Measurements from ENCODE around the gene SYNDIG1L. TPM values are rescaled to one million over a fixed set of nuclear protein-coding genes. Genes with fewer than 3 reads are reported as not detected.
A peak's percentile ranks its signal among the peaks of the same experiment; 100 is the strongest.

The SYNDIG1L gene
- total RNA-seq, 1 donor from 2014 or later: not detected

DNA sequence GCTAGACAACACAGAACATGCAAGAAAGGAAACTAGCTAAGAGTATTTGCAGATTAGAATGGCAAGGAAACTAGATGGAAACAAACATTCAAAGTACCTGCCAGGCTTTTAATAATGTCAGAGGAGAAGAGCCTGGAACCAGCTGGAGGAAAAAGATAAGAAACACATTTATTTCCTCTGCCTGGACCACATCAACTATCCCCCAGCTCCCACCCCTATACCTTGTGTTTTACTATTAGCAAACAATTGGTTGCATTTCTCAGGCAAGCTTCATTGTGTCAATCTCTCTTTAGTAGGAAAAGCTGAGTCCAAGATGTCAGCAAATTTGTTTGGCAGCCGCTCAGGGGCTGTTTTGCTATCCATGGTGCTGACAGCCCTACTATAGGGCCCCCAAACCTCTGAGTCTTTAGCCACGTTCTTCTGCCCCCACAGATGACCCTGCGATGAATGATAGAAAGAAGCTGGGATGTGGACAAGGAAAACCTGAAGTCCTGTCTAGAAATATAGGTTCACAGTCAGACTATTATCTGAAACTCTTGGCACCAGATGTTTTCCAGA is 11.6 kb upstream of the SYNDIG1L start:
- DNase-seq (ENCODE audit: missing footprints) (no peak), ATAC-seq (no peak)
- intact Hi-C loops (cut with DNase I): no loop called here

DNA sequence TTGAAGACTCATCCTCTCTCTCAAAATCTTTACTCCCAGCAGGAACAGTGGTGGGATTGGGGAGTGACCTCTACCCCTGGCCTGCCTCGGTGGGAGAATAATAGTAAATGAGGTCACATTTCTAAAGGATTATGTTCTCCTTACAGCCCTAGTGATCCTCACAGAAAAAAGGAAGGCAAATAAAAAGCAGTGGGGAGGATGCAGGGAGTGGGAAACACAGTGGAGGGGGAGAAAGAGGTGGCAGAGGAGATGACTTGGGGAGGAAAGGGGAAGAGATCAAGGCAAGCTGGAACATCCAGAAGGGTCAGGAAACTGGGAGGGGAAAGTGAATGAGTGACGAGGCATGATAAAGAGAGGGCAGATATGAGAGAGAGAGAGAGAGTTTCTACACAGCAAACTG is 8.3 kb upstream of the SYNDIG1L start:
- DNase-seq (ENCODE audit: missing footprints) (no peak), ATAC-seq (no peak)
- intact Hi-C loops (cut with DNase I): no loop called here

DNA sequence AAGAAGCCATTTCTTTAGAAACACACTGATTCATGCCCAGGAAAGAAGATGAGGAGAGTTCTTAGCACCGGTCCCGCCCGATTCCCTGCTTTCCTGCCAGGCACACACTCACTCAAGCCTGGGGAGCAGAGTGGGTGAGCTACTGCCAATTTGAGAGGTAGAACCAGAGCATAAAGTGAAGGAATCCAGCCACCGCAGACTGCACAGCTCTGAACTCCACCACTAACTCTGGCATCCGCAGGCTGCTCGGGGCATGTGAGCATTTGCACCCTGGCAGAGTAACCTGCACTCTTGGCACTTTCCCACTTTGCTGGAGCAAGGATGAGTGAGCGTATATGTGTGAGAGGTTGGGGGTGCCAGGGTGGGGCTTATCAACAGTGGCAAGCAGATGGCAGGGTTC is 4.0 kb upstream of the SYNDIG1L start:
- no peak for DNase-seq (ENCODE audit: missing footprints)
- ATAC-seq: no peak
- intact Hi-C loops (cut with DNase I): no loop called here

DNA sequence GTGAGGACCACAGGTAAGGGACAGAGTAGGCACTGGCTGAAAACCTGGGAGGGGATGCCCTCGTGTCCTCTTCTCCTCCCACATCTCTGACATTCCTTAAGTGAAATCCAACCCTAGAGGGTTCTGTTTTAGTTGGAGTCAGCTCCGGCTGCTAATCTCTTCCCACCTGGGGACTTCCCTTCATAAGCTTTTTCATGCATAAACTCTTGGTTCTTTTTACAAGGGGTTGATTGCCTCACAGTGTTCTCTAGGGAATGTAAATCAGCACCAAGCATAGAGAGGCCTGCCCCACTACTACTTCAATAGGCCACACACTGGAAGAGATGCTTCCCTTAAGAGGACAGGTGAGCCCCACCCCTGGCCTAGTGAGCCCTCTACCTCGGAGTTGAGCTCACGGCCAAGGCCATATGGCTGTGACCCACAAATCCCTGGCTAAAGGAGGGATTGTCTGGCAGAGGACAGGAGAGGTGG is 3.2 kb upstream of the SYNDIG1L start:
- intact Hi-C loops (cut with DNase I): no loop called here
- ATAC-seq (no peak), DNase-seq (ENCODE audit: missing footprints) (no peak)

DNA sequence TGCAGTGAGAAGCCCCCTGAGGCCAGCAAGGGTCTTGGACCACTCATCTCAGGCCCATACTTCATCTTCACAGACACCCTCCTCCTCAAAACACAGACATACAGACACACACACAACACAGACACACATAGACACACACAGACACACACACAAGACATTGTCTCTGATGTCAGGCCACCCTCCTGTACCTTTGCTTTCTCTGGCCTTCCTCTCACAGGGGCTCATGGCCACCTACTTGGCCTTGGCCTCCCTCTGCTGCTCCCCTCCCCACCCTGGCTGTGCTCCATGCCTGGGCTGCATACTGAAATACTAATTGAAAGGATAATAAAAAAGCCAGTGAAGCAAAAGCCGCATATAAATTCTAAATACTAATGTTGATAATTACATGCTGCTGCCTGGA is 1.6 kb upstream of the SYNDIG1L start:
- ATAC-seq (no peak), DNase-seq (ENCODE audit: missing footprints) (no peak)
- intact Hi-C loops (cut with DNase I): no loop called here

DNA sequence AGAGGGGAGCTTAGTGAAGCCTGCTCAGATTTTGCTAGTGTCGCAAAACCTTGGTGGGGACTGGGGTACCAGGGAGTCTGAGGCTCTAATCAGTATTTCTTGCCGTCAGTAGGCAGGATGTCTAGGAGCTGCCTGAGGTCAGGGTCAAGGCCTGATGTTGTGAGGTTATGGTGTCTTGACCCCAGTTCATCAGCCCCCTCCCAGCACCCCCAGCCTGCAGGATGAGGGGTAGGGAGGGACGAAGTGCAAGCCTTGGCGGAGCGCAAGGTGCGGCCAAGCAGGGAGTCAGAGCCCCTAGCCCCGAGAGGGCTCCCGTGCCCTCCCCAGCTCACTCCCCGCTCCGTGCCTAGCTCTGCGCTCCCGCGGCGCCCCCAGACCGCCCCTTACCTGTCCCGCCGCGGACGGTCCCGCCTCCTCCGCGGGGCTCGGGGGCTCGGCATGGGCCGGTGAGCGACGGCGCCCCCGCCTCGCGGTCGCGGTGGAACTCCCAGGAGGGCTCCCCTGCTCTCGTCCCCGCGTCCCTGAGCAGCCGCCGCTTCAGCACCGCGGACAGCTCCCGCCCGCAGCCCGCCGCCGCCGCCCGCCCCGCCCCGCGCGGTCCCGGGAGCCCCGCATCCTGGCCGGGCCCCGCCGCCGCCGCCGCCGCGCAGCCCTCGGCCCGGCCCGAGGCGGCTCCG is 347 bp downstream of the SYNDIG1L start:
- ATAC-seq (peak; percentile 69), DNase-seq (ENCODE audit: missing footprints) (no peak)

DNA sequence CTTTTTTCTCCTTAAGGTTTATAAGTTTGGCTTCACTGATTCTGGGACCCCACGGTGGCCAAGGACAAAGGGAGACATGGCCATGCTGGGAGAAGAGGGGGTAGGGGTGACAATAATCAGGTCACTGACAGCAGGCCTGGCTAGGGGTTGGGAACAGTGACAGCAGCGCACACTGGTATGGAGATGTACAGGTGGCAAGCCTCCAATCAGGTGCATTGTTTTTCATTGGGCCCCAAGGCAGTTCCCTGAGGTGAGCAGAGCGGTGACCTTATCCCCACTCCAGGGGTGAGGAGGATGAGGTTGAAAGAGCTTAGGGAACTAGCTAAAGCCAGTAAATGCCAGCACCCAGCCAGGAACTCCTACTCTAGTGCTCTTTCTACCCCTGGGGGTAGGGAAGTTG is 1.4 kb downstream of the SYNDIG1L start:
- ATAC-seq: no peak
- DNase-seq (ENCODE audit: missing footprints): no peak
- intact Hi-C loops (cut with DNase I): no loop called here

More for the DNA sequence above, 347 bp downstream of the SYNDIG1L start:
- intact Hi-C loops (cut with DNase I): no loop called here

DNA sequence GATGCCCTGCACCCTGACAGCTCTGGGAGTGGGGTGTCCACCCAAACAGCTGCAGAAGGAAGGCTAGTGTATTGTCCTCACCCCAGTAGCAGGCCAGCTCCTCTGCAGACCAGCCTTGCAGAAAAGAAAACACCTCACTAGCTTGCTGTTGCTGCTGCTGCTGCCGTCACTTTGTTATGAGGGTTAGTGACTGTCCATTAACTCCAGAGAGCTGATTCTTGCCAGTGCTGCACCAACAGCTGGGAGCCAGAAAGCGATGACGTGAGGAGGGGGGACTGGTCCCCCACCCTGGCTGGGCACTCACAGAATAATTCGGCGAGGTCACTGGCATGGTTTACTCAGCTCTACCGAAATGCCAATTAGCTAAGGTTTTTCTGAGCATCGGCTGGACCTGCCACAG is 2.8 kb downstream of the SYNDIG1L start:
- no peak for ATAC-seq
- no peak for DNase-seq (ENCODE audit: missing footprints)
- intact Hi-C loops (cut with DNase I): no loop called here

DNA sequence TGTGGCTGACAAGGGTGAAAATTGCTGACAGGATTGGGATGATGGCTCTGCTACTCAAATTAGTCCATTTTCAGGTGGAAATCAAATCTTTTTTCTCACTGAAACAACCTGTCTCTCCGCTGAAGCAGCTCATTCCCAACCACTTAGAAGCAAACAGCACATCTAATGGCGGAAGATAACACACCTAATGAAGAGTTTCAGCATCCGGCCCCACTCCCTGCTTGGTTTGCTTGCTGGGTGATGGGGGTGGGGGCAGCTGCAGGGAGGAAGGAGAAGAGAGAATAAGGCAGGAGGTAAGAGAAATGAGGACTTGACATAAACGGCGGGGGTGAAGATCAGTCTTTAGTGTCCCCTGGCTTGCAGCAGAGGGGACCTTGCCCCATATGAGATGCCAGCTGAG is 4.0 kb downstream of the SYNDIG1L start:
- ATAC-seq (no peak), DNase-seq (ENCODE audit: missing footprints) (no peak)

DNA sequence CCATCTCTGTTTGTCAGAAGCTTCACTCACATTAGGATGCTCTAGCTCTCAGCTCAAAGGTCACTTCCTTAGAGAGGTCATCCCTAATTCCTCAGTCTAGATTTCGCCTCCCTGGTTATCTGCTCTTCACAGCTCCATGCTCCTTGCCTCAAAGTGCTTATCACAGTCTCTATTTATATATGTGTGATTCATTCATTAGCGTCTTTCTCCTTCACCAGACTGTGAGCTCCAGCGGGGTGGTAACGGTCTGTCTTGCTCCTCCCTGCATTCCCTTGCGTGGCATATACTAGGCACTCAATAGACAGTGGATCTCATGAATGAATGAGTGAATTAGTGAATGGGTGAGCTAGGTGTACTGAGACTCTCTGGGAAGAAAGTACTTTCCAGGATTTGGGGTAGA is 6.9 kb downstream of the SYNDIG1L start:
- ATAC-seq (no peak), DNase-seq (ENCODE audit: missing footprints) (no peak)
- intact Hi-C loops (cut with DNase I): no loop called here

More for the DNA sequence above, 4.0 kb downstream of the SYNDIG1L start:
- intact Hi-C loops (cut with DNase I): no loop called here

DNA sequence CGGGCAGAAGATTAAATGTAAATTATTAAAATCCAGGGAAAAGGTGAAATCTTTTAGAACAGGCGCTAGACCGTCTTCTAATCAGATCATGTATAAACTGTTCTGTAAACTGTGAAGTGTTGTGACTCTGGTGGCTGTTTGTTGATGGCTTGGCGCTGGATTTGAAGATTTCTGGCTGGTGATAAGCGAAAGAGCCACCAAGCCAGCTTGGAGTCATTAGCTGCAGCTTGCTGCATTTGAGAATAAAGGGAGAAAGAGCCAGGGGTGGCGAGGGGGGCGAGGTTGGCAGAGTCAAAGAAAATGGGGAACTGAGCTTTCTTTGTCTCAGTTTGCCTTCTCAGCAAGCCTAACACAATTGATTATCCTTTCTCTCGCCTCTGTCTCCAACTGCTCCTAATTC is 8.0 kb downstream of the SYNDIG1L start:
- ATAC-seq (no peak), DNase-seq (ENCODE audit: missing footprints) (no peak)
- intact Hi-C loops (cut with DNase I): no loop called here

DNA sequence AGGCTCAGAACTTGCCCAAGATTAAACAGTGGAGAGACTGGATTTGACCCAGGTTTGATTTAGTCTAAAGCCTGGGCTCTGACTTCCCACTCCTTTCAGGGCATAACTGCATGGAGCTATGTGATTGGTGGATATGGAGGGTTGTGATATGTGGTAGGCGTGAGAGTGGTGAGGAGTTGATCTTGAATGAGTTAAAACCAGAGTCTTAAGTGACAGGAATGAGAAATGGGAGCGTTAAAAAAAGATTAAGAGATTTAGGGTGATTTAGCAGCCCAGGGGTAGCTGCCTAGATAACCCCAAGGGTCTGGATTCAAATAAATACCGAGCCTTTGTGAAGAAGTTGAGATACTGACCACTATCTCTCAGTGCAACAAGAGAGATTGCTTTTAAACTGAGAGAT is 8.4 kb downstream of the SYNDIG1L start:
- DNase-seq (ENCODE audit: missing footprints) (no peak), ATAC-seq (no peak)
- intact Hi-C loops (cut with DNase I): no loop called here

DNA sequence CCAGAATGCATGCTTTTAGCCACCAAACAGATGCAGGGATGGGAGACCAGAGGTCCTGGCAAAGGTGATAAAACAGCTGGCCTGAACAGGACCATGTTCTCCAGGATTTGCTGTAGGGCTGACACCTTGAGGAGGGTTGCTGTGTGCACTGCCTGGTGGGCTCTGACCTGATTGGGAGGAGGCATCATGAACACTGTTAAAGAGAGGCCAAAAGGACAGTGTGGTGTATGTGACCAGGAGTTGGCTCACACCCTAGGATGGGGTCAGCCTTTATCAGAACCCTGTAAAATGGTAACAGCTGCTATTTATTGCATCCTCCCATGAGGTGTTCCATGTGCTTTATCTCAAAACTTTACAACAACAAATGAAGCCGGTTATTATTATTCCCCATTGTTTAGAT is 8.8 kb downstream of the SYNDIG1L start:
- intact Hi-C loops (cut with DNase I): no loop called here
- ATAC-seq (no peak), DNase-seq (ENCODE audit: missing footprints) (no peak)

DNA sequence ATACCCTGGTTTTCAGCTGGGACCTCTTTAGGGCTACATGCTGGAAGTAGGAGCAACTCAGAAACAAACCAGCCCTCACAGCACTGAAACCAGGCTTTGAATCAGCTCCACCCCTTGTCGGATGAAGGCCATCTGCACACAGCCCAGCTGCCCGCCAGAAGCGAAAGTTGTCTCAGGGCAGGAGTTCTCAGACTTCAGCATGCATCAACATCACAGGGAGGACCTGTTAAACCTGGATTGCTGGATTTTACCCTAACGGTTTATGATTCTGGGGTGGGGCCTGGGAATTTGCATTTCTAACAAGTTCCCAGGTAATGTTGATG is 10.9 kb downstream of the SYNDIG1L start:
- intact Hi-C loops (cut with DNase I): no loop called here
- no peak for ATAC-seq
- no peak for DNase-seq (ENCODE audit: missing footprints)

DNA sequence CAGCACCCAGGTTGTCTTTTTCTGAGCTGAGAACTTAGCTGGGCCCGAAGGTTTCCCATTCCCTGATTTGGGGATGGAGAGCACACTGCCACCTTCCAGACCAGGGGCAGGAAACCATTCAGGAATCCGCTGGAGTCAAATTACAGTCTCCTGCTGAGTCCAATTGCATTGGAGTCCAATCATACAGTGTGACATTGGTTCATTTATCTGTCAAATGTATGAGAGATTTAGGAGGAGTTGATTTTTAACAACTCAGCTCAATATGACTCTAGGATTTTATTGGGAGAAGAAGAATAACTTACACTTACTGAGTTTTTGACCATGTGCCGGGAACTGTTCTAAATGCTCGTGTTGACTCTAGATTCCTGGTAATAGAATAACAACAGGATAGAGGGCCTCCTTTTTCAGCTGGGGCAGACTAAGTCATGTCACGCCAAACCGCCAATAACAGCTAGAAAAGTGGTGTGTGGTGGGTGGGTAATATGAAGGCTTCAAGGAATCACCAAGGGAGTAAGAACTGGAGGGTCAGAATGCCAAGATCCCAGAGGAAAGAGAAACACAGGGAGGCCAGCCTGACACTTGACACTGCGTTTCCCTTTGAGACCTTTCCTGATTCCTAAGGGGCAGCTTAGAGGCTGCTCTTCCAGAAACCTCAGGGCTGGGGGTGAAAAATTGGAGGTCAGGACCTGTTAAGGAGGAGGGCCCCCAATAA is 11.5 kb downstream of the SYNDIG1L start:
- intact Hi-C loops (cut with DNase I): no loop called here
- DNase-seq (ENCODE audit: missing footprints): no peak
- no peak for ATAC-seq

DNA sequence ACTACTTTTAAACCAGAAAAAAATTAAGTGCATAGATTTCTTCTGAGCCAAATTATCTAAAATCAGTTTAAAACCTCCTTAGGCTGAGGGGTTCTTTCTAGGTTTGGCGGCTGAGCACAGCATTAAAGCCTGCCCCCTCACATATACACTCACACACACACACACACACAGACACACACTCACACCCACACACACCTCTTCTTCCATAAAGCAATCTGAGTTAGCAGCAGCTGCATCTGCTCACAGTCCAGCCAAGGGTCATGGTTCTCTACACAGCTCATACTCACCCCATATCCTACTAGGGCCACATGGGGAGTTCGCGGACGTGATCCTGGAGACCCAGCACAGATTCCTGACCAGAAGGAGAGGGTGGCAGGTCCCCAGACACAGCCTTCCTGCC is 12.4 kb downstream of the SYNDIG1L start:
- intact Hi-C loops (cut with DNase I): no loop called here
- ATAC-seq (no peak), DNase-seq (ENCODE audit: missing footprints) (no peak)

DNA sequence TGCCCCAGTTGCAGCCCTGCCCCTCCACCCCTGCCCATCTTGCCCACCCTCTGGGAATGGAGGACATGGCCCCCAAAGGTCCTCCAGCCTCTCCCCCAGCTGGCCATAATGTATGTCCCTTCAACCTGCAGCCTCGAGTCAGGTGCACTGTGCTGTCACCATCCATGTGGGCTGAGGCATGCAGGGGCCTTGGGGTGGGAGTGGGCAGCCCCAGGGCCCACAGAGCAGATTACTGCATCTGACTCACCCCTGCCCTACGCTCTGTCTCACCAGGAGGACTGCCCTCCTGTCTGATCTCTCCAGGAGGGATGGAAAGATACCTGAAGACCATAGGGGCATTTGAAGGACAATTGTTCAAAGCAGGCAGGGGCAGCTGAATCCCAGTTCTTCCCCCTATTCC is 13.3 kb downstream of the SYNDIG1L start:
- intact Hi-C loops (cut with DNase I): no loop called here
- ATAC-seq: no peak
- no peak for DNase-seq (ENCODE audit: missing footprints)

DNA sequence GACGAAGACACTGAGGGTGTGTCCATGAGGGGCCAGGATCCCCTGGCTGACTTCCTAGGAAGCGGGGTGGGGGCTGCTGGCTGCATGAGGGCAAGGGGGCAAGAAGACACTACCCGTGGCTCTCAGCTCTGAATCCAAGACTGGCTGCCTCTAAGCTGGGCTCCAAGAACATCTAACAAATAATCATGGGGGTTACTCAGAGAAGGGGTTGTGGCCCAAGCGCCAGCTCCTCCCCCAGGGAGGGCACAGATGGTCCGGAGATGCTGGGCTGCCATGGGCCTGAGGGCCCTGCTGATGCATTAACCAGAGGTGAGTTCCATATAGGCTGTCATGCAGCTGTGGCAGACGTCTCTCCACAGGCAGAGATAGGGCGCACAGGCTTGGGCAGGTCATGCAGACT is 14.3 kb downstream of the SYNDIG1L start:
- DNase-seq (ENCODE audit: missing footprints) (no peak), ATAC-seq (no peak)
- intact Hi-C loops (cut with DNase I): no loop called here

DNA sequence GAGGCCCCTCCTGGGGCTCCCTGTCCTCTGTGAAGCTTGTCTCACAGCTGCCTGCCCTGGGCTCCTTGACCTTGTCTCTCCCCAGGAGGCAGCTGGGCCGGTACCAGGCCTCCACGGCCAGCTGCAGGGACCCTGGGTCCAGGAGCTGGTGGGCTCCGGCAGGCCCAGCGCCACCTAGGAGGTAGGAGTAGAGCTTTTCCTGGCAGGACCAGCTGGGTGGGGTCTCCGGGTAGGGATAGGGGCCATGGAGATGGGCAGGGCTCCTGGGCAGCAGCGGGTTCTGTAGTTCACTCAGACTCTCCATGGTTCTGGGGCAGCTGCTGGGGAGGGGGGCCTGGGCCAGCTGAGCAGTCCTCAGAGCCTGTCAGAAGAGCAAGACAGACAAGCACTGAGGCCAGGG is 16.6 kb downstream of the SYNDIG1L start:
- no peak for ATAC-seq
- DNase-seq (ENCODE audit: missing footprints): no peak
- intact Hi-C loops (cut with DNase I): no loop called here

DNA sequence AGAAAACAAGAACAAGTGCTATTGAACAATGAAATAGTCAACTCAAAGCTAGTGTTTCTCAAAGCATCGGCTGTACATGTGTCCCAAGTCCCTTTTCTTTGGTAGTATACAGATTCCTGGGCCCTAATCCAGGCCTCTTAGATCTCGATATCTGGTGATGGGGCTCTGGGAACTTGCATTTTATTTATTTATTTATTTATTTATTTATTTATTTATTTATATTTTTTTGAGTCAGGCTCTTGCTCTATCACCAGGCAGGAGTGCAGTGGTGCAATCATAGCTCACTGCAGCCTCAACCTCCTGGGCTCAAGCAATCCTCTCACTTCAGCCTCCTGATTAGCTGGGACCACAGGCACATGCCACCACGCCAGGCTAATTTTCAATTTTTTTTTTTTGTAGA is 17.1 kb downstream of the SYNDIG1L start:
- ATAC-seq: no peak
- DNase-seq (ENCODE audit: missing footprints): no peak
- intact Hi-C loops (cut with DNase I): no loop called here

DNA sequence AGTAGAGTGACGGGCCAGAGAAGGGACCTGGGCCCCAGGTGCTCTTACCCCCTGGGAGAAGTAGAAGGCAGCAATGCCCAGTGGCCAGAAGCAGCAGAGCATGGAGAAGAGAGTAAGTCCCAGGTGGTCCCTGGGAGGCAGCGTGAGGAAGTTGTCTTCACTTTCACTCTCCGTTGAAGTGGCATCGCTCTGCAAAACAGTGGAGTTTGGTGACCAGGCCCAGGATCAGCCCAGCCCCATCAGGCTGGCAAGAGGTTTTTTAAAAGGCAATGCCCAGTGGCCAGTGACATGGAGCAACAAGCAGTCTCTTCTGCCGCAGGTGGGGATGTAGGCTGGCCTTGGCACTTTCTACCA is 18.2 kb downstream of the SYNDIG1L start:
- intact Hi-C loops (cut with DNase I): no loop called here
- DNase-seq (ENCODE audit: missing footprints) (no peak), ATAC-seq (no peak)

Measured in Right ventricle myocardium inferior (tissue), 1 donor.